ENCODE data around the gene RBP3.

The RBP3 gene

DNA sequence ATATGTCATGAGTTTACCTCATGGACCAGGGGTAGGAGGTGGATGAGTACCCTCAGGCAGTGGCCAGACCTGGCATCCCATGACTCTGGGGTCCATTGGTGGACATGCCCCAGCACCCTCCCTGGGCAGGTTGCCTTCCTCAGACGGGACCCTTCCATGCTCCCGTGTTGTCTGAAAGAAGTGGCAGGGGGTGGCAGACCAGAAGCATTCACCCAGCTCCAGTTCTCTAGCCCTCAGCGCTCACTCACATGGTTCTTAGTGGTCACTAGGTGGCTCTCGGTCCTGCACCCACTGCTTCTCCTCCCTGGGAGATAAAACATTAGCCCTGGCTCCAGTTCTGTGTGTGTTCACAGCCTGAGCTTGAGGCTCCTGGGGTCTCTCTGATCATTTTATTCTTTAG, 6.0 kb downstream of the RBP3 start:
- no peak for TF ChIP-seq EZH2phosphoT487 (IDR thresholded peaks at IDR 0.05; ENCODE audit: borderline replicate concordance, low read length)
- TF ChIP-seq, protein P1, sequence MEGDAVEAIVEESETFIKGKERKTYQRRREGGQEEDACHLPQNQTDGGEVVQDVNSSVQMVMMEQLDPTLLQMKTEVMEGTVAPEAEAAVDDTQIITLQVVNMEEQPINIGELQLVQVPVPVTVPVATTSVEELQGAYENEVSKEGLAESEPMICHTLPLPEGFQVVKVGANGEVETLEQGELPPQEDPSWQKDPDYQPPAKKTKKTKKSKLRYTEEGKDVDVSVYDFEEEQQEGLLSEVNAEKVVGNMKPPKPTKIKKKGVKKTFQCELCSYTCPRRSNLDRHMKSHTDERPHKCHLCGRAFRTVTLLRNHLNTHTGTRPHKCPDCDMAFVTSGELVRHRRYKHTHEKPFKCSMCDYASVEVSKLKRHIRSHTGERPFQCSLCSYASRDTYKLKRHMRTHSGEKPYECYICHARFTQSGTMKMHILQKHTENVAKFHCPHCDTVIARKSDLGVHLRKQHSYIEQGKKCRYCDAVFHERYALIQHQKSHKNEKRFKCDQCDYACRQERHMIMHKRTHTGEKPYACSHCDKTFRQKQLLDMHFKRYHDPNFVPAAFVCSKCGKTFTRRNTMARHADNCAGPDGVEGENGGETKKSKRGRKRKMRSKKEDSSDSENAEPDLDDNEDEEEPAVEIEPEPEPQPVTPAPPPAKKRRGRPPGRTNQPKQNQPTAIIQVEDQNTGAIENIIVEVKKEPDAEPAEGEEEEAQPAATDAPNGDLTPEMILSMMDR (IDR thresholded peaks at IDR 0.05; ENCODE audit: low read depth, low read length, poor library complexity, severe bottlenecking) = no peak
- Histone ChIP-seq H3K27me3 (ENCODE audit: control insufficient read depth, low read length) (no peaks in the 10 kb centered on the region), H3K4me2 (ENCODE audit: low read length) (no peak overlapping the region), H3K36me3 (ENCODE audit: control insufficient read depth, low read length) (no peaks in the 10 kb centered on the region), H3F3A (ENCODE audit: control insufficient read depth, insufficient read depth) (no peaks in the 10 kb centered on the region), H4K20me1 (ENCODE audit: control insufficient read depth, insufficient read depth, low read depth, low read length) (no peaks in the 10 kb centered on the region), H3K9me3 (ENCODE audit: control insufficient read depth, insufficient read depth, low read length) (no peaks in the 10 kb centered on the region), H3K79me2 (ENCODE audit: control insufficient read depth, low read length) (no peaks in the 10 kb centered on the region), H3K4me3 (ENCODE audit: low read length) (no peak overlapping the region), H3K27ac (ENCODE audit: low read depth, low read length) (no peak overlapping the region), H3K4me1 (ENCODE audit: control insufficient read depth, low read length) (no peaks in the 10 kb centered on the region), H3K9me2 (replicated peaks; ENCODE audit: control insufficient read depth, low read length) (no peaks in the 10 kb centered on the region)

DNA sequence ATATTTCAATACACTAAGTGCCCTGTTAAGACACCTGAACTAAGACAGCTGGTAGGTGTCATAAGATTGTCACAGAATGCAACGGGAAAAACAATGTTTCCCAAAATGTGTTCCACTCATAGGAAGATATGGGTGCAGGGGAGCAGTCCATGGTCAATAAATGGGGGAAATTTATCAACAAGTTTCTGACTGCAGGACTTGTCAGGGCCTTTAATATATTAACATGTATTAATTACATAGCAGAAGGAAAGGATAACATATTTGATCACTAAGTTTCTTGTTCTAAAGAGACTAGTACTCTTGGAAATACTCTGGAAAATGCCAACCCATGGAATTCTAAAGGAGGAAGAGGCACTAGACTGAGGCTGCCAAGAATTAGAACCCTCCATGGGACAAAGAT, 6.7 kb downstream of the RBP3 start:
- Histone ChIP-seq H3F3A (ENCODE audit: control insufficient read depth, insufficient read depth) (no peaks in the 10 kb centered on the region), H3K27ac (ENCODE audit: low read depth, low read length) (no peak overlapping the region)

DNA sequence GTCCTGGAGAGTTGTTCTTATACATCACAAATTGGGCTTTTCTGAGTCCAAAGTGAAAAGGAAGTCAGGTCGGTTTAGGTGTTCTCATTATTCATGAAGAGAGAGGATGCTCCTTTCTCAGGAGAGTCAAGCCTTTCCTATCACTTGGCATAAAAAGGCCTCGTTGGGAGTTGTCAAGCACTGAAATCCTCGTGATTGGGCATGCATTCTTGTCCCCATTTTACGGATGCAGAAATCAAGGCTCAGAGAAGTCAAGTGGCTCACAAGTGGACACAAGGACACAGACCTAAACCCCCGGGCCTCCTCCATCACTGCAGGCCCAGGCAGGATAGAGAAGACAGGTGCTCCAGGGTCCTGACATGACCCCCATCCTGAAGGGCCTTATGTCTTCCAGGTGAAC, 8.5 kb downstream of the RBP3 start:
- Histone ChIP-seq H3K4me3 (ENCODE audit: low read length) (no peak overlapping the region), H3F3A (ENCODE audit: control insufficient read depth, insufficient read depth) (no peaks in the 10 kb centered on the region), H3K79me2 (ENCODE audit: control insufficient read depth, low read length) (no peaks in the 10 kb centered on the region), H3K27me3 (ENCODE audit: control insufficient read depth, low read length) (no peaks in the 10 kb centered on the region), H3K36me3 (ENCODE audit: control insufficient read depth, low read length) (no peaks in the 10 kb centered on the region), H3K4me2 (ENCODE audit: low read length) (no peak overlapping the region), H3K27ac (ENCODE audit: low read depth, low read length) (no peak overlapping the region), H3K9me2 (replicated peaks; ENCODE audit: control insufficient read depth, low read length) (no peaks in the 10 kb centered on the region), H3K9me3 (ENCODE audit: control insufficient read depth, insufficient read depth, low read length) (no peaks in the 10 kb centered on the region), H3K4me1 (ENCODE audit: control insufficient read depth, low read length) (no peaks in the 10 kb centered on the region), H4K20me1 (ENCODE audit: control insufficient read depth, insufficient read depth, low read depth, low read length) (no peaks in the 10 kb centered on the region)
- TF ChIP-seq EZH2phosphoT487 (IDR thresholded peaks at IDR 0.05; ENCODE audit: borderline replicate concordance, low read length) = no peak
- TF ChIP-seq, protein P1 (IDR thresholded peaks at IDR 0.05; ENCODE audit: low read depth, low read length, poor library complexity, severe bottlenecking) = no peak

More for the DNA sequence above, 6.7 kb downstream of the RBP3 start:
- no peaks in the 10 kb centered on the region for H3K36me3 ChIP-seq (ENCODE audit: control insufficient read depth, low read length)
- no peaks in the 10 kb centered on the region for H3K9me2 ChIP-seq (replicated peaks; ENCODE audit: control insufficient read depth, low read length)
- H3K4me2 ChIP-seq (ENCODE audit: low read length) = no peak overlapping the region
- no peak overlapping the region for H3K4me3 ChIP-seq (ENCODE audit: low read length)
- no peaks in the 10 kb centered on the region for H3K9me3 ChIP-seq (ENCODE audit: control insufficient read depth, insufficient read depth, low read length)
- TF ChIP-seq EZH2phosphoT487 (IDR thresholded peaks at IDR 0.05; ENCODE audit: borderline replicate concordance, low read length) = no peak
- TF ChIP-seq, protein P1 (IDR thresholded peaks at IDR 0.05; ENCODE audit: low read depth, low read length, poor library complexity, severe bottlenecking) = no peak
- H3K79me2 ChIP-seq (ENCODE audit: control insufficient read depth, low read length) = no peaks in the 10 kb centered on the region
- H3K27me3 ChIP-seq (ENCODE audit: control insufficient read depth, low read length) = no peaks in the 10 kb centered on the region
- no peaks in the 10 kb centered on the region for H4K20me1 ChIP-seq (ENCODE audit: control insufficient read depth, insufficient read depth, low read depth, low read length)
- no peaks in the 10 kb centered on the region for H3K4me1 ChIP-seq (ENCODE audit: control insufficient read depth, low read length)

Data from DOHH2 (cell line).